Astrocyte (in vitro differentiated cells and primary cell): Measurements from ENCODE around the gene PCDHGB3. TPM values are rescaled to one million over a fixed set of nuclear protein-coding genes. Genes with fewer than 3 reads are reported as not detected.

Experiments used
- DNase-seq: peaks from one replicate; pipeline ENCODE4 v3.0.0-alpha.2; 2010; ENCODE audit warnings: low read depth
- FAIRE-seq: peaks from 2 replicates; lab custom pipeline; 2011; peaks lifted over from hg19 to GRCh38; lab: Jason Lieb, UNC
- H2AFZ ChIP-seq: 2 replicates; pipeline ENCODE4 v1.6.0; 2012; ENCODE audit warnings: low read depth, low read length, inconsistent platforms
- H3K27ac ChIP-seq: 2 replicates; pipeline ENCODE4 v1.5.1; 2011; ENCODE audit warnings: low read depth, low read length, inconsistent platforms
- H3K27me3 ChIP-seq: 2 replicates; pipeline ENCODE4 v1.6.0; 2011; ENCODE audit warnings: low read length, inconsistent platforms; ENCODE audit not compliant: insufficient read depth
- H3K36me3 ChIP-seq: 2 replicates; pipeline ENCODE4 v1.5.1; 2011; ENCODE audit warnings: low read length, inconsistent platforms; ENCODE audit not compliant: insufficient read depth
- H3K4me1 ChIP-seq: 2 replicates; pipeline ENCODE4 v1.5.1; 2011; ENCODE audit warnings: low read length, inconsistent platforms; ENCODE audit not compliant: insufficient read depth
- H3K4me2 ChIP-seq: 2 replicates; pipeline ENCODE4 v1.6.0; 2012; ENCODE audit warnings: low read length, inconsistent platforms
- H3K4me3 ChIP-seq: 2 replicates; pipeline ENCODE4 v1.5.1; 2011; ENCODE audit warnings: low read depth, mild to moderate bottlenecking, low read length, inconsistent platforms; ENCODE audit not compliant: insufficient read depth
- H3K79me2 ChIP-seq: 2 replicates; pipeline ENCODE4 v1.6.0; 2012; ENCODE audit warnings: mild to moderate bottlenecking, low read length, inconsistent platforms; ENCODE audit not compliant: insufficient read depth
- H3K9ac ChIP-seq: 2 replicates; pipeline ENCODE4 v1.6.0; 2012; ENCODE audit warnings: mild to moderate bottlenecking, low read length, inconsistent platforms
- H3K9me3 ChIP-seq: 2 replicates; pipeline ENCODE4 v1.5.1; 2012; ENCODE audit warnings: low read depth, mild to moderate bottlenecking, low read length, inconsistent platforms; ENCODE audit not compliant: insufficient read depth
- H4K20me1 ChIP-seq: 2 replicates; pipeline ENCODE4 v1.6.0; 2012; ENCODE audit warnings: low read length, inconsistent platforms; ENCODE audit not compliant: insufficient read depth
- H3K27ac Mint-ChIP-seq: one replicate; pipeline ENCODE4 v1.8.0; 2021; ENCODE audit warnings: mild to moderate bottlenecking, mixed read lengths; ENCODE audit not compliant: unreplicated experiment
- H3K27me3 Mint-ChIP-seq: one replicate; pipeline ENCODE4 v1.8.0; 2021; ENCODE audit warnings: low read depth, mixed read lengths; ENCODE audit not compliant: unreplicated experiment
- H3K36me3 Mint-ChIP-seq: one replicate; pipeline ENCODE4 v1.8.0; 2021; ENCODE audit warnings: low read depth, mixed read lengths; ENCODE audit not compliant: unreplicated experiment
- H3K4me1 Mint-ChIP-seq: one replicate; pipeline ENCODE4 v1.8.0; 2021; ENCODE audit warnings: low read depth, mixed read lengths; ENCODE audit not compliant: unreplicated experiment
- H3K4me3 Mint-ChIP-seq: one replicate; pipeline ENCODE4 v1.8.0; 2021; ENCODE audit warnings: mild to moderate bottlenecking, moderate library complexity, mixed read lengths; ENCODE audit not compliant: unreplicated experiment
- H3K9me3 Mint-ChIP-seq: one replicate; pipeline ENCODE4 v1.8.0; 2021; ENCODE audit warnings: mild to moderate bottlenecking, mixed read lengths; ENCODE audit not compliant: unreplicated experiment
- CTCF ChIP-seq: IDR thresholded peaks from 2 replicates; pipeline ENCODE4 v1.5.1; 2011; ENCODE audit warnings: low read depth, mild to moderate bottlenecking, inconsistent platforms, low read length, moderate library complexity; ENCODE audit not compliant: insufficient read depth
- EZH2 ChIP-seq: IDR thresholded peaks from 2 replicates; pipeline ENCODE4 v1.6.1; 2012; ENCODE audit warnings: mild to moderate bottlenecking, low read length, inconsistent platforms; ENCODE audit not compliant: insufficient read depth
- total RNA-seq: library from RNA; stranded (reverse); gene quantifications from 2 replicates; pipeline ENCODE4 v1.2.1, GENCODE V29; 2021

PCDHGB3 gene
- total RNA-seq, 1 donor from 2014 or later: 0.14 TPM

- Mint-ChIP-seq H3K27me3 (no peaks in the 10 kb centered on the region), H3K27ac (no peak overlapping the region), H3K9me3 (peaks cover 32% of the 10 kb centered on the region), H3K36me3 (peaks cover 18% of the 10 kb centered on the region), H3K4me1 (no peaks in the 10 kb centered on the region), H3K4me3 (no peak overlapping the region)
- Histone ChIP-seq H3K9me3 (peaks cover 60% of the 10 kb centered on the region), H3K4me1 (no peaks in the 10 kb centered on the region), H4K20me1 (no peaks in the 10 kb centered on the region), H3K79me2 (no peaks in the 10 kb centered on the region), H2AFZ (no peak overlapping the region), H3K27ac (no peak overlapping the region), H3K36me3 (no peaks in the 10 kb centered on the region), H3K4me3 (no peak overlapping the region), H3K9ac (no peak overlapping the region), H3K27me3 (peaks cover 24% of the 10 kb centered on the region), H3K4me2 (peak overlapping the region; percentile 55)
- TF ChIP-seq CTCF (no peak), EZH2 (no peak)
- no peak for DNase-seq
- FAIRE-seq: no peak
Measured at GRCh38 chr5:141360685-141361084, 9.4 kb upstream of the PCDHGB3 start.

GRCh38 chr5:141362719-141363118 lies 7.3 kb upstream of the PCDHGB3 start:
- Histone ChIP-seq H4K20me1 (no peaks in the 10 kb centered on the region), H3K27me3 (peaks cover 24% of the 10 kb centered on the region), H3K9ac (no peak overlapping the region), H3K9me3 (peaks cover 54% of the 10 kb centered on the region), H3K79me2 (no peaks in the 10 kb centered on the region), H3K4me1 (no peaks in the 10 kb centered on the region), H3K27ac (no peak overlapping the region), H3K36me3 (no peaks in the 10 kb centered on the region), H2AFZ (no peak overlapping the region), H3K4me3 (no peak overlapping the region), H3K4me2 (no peak overlapping the region)
- Mint-ChIP-seq H3K4me1 (no peaks in the 10 kb centered on the region), H3K36me3 (peaks cover 13% of the 10 kb centered on the region), H3K27me3 (no peaks in the 10 kb centered on the region), H3K27ac (no peak overlapping the region), H3K9me3 (peaks cover 29% of the 10 kb centered on the region), H3K4me3 (no peak overlapping the region)
- FAIRE-seq: no peak
- DNase-seq: no peak
- TF ChIP-seq CTCF: no peak

GRCh38 chr5:141363952-141364660 lies 5.9 kb upstream of the PCDHGB3 start, which contains the start of gene PCDHGA5:
TSS of gene PCDHGA5 (plus strand) at chr5:141364162. CDS start at chr5:141364331, 169 bp downstream.
- Histone ChIP-seq H3K79me2 (no peaks in the 10 kb centered on the region), H3K27me3 (peaks cover 24% of the 10 kb centered on the region), H3K4me2 (peak within 1 kb of the TSS; percentile 55), H3K4me1 (no peaks in the 10 kb centered on the region), H3K4me3 (peak within 1 kb of the TSS; percentile 28), H2AFZ (peak within 1 kb of the TSS; percentile 55), H4K20me1 (no peaks in the 10 kb centered on the region), H3K9me3 (peaks cover 54% of the 10 kb centered on the region), H3K9ac (no peak within 1 kb of the TSS), H3K36me3 (no peaks in the 10 kb centered on the region), H3K27ac (no peak within 1 kb of the TSS)
- H3K9me3 Mint-ChIP-seq: peaks cover 29% of the 10 kb centered on the region
- H3K27ac Mint-ChIP-seq: no peak within 1 kb of the TSS
- H3K4me3 Mint-ChIP-seq: no peak within 1 kb of the TSS
- no peaks in the 10 kb centered on the region for H3K4me1 Mint-ChIP-seq
- DNase-seq (peak; percentile 4), FAIRE-seq (no peak)
- TF ChIP-seq EZH2 (no peak), CTCF (no peak)
- peaks cover 13% of the 10 kb centered on the region for H3K36me3 Mint-ChIP-seq
- H3K27me3 Mint-ChIP-seq: no peaks in the 10 kb centered on the region
